ENCODE data around the gene ORC5. TPM values are rescaled to one million over a fixed set of nuclear protein-coding genes. Genes with fewer than 3 reads are reported as not detected.
A peak's percentile ranks its signal among the peaks of the same experiment; 100 is the strongest.

The ORC5 gene
- total and polyA plus RNA-seq, 2 of the 13 experiments (the other 11 are each of a cell fraction or from before 2014, with no cell fraction given): 4.8 to 18.8 TPM

- TF ChIP-seq ZHX1 (CRISPR knock-in tag; IDR thresholded peaks at IDR 0.05; ENCODE audit: low read depth) (no peak), ZNF367 (CRISPR knock-in tag; IDR thresholded peaks at IDR 0.05; ENCODE audit: borderline replicate concordance) (no peak), DMAP1 (CRISPR knock-in tag; IDR thresholded peaks at IDR 0.05) (peak; percentile 78), ZNF781 (CRISPR knock-in tag; IDR thresholded peaks at IDR 0.05; ENCODE audit: borderline replicate concordance, not compliant biosample characterization) (no peak), CCDC6 (CRISPR knock-in tag; IDR thresholded peaks at IDR 0.05) (peak; percentile 55; the same call in 1 of the 2 replicates), PHF5A (CRISPR knock-in tag; IDR thresholded peaks at IDR 0.05; ENCODE audit: low read depth, unreplicated experiment) (peak; percentile 74), HIVEP1 (CRISPR knock-in tag; IDR thresholded peaks at IDR 0.05) (peak; percentile 56; the same call in 1 of the 2 replicates), FOXP4 (CRISPR knock-in tag; IDR thresholded peaks at IDR 0.05) (0 out of 2 replicates have a peak, but pooled peaks have one; percentile 17), ZNF839 (CRISPR knock-in tag; IDR thresholded peaks at IDR 0.05; ENCODE audit: borderline replicate concordance) (no peak; the same call in 1 of the 2 replicates), ZNF558 (CRISPR knock-in tag; IDR thresholded peaks at IDR 0.05; ENCODE audit: borderline replicate concordance) (no peak), SMAD1 (CRISPR knock-in tag; IDR thresholded peaks at IDR 0.05; ENCODE audit: borderline replicate concordance, low read depth) (peak; percentile 86; the same call in 1 of the 2 replicates), ZNF142 (CRISPR knock-in tag; IDR thresholded peaks at IDR 0.05) (0 out of 2 replicates have a peak, but pooled peaks have one; percentile 31), DNMT3B (CRISPR knock-in tag; conservative IDR thresholded peaks at IDR 0.05) (no peak), ZNF513 (CRISPR knock-in tag; conservative IDR thresholded peaks at IDR 0.05) (no peak), EEA1 (CRISPR knock-in tag; IDR thresholded peaks at IDR 0.05; ENCODE audit: borderline replicate concordance) (peak; percentile 67; the same call in 1 of the 2 replicates), PHF21A (CRISPR knock-in tag; IDR thresholded peaks at IDR 0.05) (no peak; the same call in 1 of the 2 replicates)
Observed at GRCh38 chr7:104207731-104208420, at the start of gene ORC5 (continued).

All from HepG2 (cell line).